GM18868 (cell line): ENCODE measurements around the gene ADCY5.

Experiments
- ATAC-seq: cut with Tn5 transposase; IDR thresholded peaks from one replicate; pipeline ENCODE4 v1.9.1; 2021; ENCODE audit warnings: mild to moderate bottlenecking, moderate library complexity; ENCODE audit not compliant: unreplicated experiment

The ADCY5 gene

GRCh38 chr3:123312331-123313265, 136.3 kb downstream of the ADCY5 start:
- no peak for ATAC-seq

DNA sequence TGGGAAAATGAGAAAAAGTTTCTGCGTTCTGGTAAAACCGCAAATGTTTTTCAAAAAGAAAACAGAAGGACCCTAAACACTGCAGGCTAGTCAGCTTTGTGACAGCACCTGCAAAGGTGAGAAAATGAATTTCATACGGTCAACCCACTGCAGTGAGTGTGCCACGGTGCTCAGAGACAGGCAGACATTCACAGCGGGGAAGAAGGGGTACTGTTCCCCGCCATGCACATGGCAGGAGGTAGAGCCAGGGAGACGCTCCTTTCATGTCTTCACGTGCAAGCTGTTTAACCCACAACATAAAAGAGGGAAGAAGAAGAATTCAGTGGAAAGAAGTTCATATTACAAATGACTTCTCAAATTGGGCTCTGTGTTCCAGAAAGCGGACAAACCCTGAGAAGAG, 137.7 kb downstream of the ADCY5 start:
- ATAC-seq, result no peak

DNA sequence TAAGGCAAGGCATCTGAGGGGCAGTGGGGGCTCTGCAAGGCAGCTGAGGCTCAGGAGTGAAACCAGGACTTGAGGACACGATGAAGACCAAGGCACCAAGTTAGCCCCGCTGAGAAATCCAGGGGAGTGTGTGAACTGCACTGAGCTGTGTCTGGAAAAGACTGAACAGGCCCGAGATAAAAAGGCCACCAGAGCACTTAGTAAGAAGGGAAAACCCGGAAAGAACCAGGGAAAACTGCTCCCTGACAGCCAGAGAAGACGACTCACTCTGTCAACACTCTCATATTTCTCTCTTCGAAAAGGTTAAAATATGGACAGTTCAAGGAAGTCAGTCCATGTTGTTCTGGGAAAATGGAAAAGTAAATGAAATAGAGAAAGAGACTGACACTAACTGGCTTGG, 138.1 kb downstream of the ADCY5 start:
- no peak for ATAC-seq

GRCh38 chr3:123310186-123310585, 138.7 kb downstream of the ADCY5 start:
- ATAC-seq, result no peak

DNA sequence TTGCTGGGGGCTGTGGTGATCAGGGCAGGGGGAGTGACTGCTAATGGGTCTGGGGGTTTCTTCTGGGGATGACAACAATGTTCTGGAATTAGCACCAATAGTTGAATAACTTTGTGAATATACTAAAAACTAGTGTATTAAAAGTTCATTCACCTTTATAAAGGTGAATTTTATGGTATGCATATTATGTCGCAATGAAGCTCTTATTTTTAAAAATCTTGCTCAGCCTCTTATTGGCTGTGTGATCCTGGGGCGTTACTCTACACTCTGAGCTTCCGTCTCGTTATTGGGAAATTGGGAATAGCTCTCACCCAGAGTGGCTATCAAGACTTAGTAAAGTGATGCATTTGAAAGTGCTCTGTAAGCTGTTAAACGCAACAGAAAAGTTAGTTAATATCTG, 141.8 kb downstream of the ADCY5 start:
- ATAC-seq, result no peak

DNA sequence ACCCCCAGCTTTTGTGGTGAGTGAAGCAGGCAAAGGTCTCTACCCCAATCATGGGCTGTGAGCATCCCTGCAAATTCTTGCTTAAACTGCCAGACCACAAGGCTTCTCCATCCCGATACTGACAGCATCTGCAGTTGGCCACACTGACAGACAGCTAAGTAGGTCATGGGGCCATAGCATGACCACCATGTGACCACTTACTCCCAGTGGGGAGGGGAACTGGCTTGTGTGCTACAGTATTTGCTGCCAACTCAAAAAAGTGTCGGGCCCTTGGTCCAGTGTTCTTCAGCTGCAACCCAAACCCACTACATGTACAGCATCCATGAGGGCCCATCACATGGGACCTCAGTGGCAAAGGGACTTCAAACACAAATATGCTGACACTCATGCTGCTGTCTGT, 143.7 kb downstream of the ADCY5 start:
- no peak for ATAC-seq

DNA sequence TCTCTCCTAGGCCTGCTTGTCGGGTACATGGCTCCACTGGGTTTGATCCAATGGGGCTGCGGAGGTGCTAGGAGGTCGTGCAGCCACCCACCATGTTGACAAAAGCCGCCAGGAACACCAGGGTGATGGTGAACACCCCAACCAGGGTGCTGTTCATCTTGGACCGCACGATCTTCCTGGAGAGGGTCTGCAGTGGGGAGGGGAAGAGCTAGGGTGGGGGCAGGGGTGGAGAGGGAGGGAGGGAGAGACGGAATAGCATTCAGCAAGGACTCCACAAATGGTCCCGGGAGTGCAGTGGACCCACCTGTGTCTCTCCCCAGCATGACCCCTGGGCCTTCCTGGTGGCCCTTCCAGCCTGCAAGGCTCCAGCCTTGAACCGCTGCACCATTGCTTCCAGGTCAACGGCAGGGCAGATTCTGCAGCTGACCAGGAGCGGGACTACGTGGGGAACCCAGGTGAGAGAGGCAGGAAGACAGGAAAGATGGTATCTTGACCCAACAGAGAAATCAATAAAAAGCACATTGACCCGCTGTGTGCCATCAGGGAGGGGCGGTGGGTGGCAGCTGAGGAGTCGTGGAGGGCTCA, 144.8 kb downstream of the ADCY5 start:
- ATAC-seq, result no peak

- no peak for ATAC-seq
Measured at GRCh38 chr3:123302961-123303360, 145.9 kb downstream of the ADCY5 start.

DNA sequence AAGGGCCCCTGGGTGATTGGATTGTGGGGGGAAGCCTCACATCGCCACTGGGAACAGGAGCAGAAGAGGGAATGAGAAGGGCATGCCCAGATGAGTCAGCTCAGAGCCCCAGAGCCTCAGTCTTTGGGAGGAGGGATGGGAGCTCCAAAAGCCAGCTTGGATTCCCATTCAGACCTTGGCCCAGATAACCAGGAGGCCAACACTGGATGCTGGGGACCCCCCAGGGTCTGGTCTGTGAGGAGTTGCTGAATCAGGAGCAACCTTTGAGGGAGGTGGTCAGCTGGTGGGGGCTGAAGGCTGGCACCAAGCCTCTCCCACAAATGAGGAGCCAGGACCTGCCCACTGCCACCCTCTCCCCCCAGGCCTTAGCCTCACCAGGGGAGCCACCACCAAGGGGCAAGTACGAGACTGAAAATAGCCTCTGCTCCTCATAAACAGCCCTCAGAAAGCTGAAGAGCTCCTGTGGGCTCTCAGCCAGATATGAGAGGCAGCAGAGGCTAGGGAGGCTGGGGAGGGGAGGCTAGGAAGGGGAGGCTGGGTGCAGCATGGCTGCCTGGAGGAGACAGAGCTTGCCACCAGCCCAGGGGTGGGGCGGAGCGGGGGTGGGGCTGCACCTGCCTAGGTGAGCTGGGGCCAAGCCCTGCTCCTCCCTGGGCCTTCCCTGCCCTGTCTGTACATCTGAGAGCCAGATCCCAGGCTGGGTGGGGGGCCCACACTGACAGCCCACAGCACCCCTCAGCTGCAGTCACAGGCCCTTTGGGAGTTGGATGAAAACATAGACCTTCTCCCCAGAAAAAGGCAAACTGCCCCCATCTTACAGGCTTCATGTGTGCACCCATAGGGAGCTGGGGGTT, 147.3 kb downstream of the ADCY5 start:
- ATAC-seq, result no peak

GRCh38 chr3:123300583-123300982, 148.3 kb downstream of the ADCY5 start:
- no peak for ATAC-seq

GRCh38 chr3:123300056-123300455, 148.8 kb downstream of the ADCY5 start:
- no peak for ATAC-seq

- no peak for ATAC-seq
Measured at GRCh38 chr3:123299581-123299980, 149.3 kb downstream of the ADCY5 start.

DNA sequence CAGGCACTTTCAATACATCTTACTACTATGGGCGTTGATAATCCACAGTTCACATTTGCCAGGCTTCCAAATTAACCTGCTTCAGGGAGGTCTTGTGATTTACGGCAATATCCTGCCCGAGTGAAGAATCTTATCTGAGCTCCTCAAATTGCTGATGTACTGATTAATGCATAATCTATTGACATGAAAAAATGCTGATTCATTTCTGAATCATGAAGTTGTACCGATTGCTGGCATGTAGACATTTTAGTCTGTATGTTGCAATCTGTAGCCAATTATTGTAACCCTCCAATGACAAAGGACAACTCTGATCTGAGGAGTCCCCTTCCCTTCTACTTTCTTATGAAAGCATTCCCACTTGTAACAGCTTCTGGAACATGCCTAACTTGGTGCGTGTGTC, 150.0 kb downstream of the ADCY5 start:
- no peak for ATAC-seq

DNA sequence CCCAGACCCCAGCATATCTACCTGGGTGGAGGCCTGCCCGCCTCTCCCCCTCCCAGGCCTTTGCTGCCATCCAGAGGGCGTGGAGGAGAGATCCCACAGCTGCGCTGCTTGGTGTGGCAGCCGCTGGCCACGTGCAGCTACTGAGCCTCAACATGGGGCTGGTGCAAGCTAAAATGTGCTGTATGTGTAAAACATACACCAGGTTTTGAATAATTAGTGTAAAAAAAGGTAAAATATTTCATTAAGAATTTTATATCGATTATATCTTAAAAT, 151.3 kb downstream of the ADCY5 start:
- no peak for ATAC-seq

GRCh38 chr3:123296836-123297626, 151.9 kb downstream of the ADCY5 start:
- no peak for ATAC-seq

DNA sequence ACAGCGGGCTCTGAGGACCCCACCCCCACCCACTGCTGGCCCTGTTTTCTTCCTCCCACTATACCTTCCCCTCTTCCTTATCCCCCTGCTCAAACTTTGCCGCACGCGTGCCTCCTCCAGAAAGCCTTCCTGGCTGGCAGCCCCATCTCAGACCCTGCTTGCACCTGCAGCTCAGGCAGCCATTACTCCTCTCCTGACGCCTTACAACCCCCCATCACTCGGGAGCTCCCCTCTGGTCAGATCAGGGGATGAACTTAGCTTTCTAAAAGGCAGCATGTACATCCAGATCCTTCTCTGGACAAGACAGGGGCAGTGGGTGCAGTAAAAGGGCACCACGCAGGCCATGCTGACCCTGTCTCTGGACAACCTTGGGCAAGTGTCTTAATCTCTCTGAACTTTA, 152.6 kb downstream of the ADCY5 start:
- ATAC-seq, result no peak

DNA sequence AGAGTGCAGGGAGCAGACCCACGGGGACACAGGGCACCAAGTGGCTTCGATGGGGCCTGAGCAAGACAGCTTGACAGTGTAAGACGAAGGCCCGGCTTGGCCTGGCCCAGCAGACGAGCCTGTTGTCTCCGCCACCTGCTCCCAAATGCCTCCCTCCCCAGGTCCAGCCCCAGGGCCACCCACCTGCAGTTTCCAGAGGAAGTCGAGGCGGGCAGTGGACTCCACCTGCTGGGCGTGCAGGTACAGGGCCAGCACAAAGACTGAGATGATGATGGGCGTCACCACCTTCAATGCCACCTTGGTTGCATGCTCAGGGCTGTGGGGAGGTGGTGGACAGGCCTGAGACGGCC, 153.0 kb downstream of the ADCY5 start:
- no peak for ATAC-seq

DNA sequence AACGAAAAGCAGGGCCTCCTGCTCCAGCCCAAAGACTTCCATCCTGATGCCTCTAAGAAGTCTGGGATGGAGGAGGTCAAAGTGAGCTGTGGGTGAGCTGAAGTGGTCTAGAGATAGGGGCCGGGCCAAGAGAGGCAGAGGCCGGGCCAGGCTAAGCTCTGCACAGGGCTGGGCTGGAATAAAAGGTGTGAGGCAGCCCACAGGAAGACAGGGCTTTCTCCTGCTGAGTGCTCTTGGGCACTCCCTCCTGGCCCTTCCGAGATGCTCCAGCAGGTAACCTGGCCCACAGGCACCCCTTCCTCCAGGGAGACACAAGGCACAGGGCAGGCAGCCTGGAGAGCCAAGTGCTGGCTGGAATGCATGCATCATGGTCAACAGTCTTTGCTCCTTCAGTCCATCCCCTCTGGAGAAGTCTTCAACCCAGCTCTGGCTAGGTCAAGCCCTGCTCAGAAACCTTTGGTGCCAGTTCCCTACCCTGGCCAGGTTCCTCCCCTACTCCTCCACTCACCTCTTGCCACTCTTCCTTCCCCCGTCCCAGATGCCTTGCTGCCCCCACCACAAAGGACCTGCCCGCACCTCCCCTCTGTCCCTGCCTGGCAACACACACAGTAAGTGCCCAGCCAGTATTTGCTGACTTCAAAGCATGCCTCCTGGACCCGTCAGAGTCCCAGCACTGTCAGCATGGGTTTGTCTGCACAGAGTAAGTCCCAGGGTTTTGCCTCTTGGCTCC, 153.6 kb downstream of the ADCY5 start:
- ATAC-seq, result no peak

- ATAC-seq, result no peak
Measured at GRCh38 chr3:123294296-123294938, 154.5 kb downstream of the ADCY5 start.
